Measurements from ENCODE around the gene PTPRN2. TPM values are rescaled to one million over a fixed set of nuclear protein-coding genes. Genes with fewer than 3 reads are reported as not detected.

Gene PTPRN2
- total RNA-seq, 1 donor from 2014 or later, result 2.4 TPM

DNA sequence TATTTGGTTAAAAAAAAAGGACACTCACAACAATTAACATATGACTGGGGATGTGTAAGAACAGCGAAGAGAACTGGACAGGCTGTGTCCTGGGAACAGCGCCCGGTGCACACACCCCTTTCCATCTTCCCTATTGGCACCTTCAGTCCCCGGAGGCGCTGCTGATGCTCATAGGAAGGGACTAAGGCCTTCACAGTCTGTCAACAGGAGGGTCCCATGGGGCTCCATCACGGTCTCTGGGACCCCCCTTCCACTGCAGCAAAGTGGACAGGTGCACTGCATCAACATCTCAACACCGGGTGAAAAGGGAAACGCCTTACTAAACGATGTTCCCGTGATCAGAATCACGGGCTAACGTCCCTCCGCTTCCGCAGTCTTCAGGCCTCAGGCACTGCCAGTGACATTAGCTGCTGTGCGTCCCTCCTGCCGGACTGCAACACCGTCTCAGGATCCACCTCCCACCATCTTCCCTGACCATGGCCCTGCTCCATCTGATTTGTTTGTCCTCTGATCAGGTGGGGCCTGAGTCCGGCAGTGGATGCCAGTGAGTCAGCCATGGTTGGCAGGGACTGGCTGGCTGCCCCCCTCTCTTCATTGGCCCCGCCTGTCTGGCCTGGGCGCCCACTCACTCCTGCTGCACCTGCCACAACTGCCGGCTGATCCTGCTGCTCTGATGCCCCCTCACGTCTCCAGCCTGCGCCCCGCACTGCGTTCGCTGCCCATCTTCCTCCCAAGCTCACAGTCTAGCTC lies 636.1 kb downstream of the PTPRN2 start:
- Histone ChIP-seq H3K36me3 (ENCODE audit: control insufficient read depth, insufficient read depth, low read length) (no peaks in the 10 kb centered on the region), H3K4me3 (ENCODE audit: low read depth, low read length) (no peak overlapping the region), H3K27me3 (ENCODE audit: control insufficient read depth, insufficient read depth, low read length) (no peaks in the 10 kb centered on the region)
- DNase-seq (ENCODE audit: low read depth), result no peak
- TF ChIP-seq, protein P1, sequence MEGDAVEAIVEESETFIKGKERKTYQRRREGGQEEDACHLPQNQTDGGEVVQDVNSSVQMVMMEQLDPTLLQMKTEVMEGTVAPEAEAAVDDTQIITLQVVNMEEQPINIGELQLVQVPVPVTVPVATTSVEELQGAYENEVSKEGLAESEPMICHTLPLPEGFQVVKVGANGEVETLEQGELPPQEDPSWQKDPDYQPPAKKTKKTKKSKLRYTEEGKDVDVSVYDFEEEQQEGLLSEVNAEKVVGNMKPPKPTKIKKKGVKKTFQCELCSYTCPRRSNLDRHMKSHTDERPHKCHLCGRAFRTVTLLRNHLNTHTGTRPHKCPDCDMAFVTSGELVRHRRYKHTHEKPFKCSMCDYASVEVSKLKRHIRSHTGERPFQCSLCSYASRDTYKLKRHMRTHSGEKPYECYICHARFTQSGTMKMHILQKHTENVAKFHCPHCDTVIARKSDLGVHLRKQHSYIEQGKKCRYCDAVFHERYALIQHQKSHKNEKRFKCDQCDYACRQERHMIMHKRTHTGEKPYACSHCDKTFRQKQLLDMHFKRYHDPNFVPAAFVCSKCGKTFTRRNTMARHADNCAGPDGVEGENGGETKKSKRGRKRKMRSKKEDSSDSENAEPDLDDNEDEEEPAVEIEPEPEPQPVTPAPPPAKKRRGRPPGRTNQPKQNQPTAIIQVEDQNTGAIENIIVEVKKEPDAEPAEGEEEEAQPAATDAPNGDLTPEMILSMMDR (IDR thresholded peaks at IDR 0.05; ENCODE audit: insufficient read depth, low read length, poor library complexity, severe bottlenecking), result no peak

DNA sequence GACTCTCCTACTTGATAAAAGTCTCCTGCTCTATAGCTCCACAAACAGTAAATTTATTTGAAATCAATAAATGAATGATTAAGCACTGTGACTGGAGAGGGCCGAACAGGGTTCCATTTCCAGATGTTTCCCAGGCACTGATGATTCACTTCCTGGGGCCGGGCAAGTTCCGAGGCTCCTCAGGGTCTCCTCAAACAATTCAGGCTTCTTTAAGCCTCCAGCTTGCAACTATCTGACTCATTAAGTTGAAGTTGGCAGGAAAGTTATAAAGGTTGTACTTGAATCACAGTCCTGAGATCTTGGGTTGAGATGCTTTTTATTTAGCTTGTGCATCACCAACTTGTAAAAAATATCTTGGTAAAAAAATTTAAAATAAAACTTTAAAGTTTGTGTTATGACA lies 637.9 kb downstream of the PTPRN2 start:
- no peaks in the 10 kb centered on the region for H3K36me3 ChIP-seq (ENCODE audit: control insufficient read depth, insufficient read depth, low read length)
- H3K4me3 ChIP-seq (ENCODE audit: low read depth, low read length), result no peak overlapping the region
- H3K27me3 ChIP-seq (ENCODE audit: control insufficient read depth, insufficient read depth, low read length), result no peaks in the 10 kb centered on the region
- TF ChIP-seq, protein P1 (IDR thresholded peaks at IDR 0.05; ENCODE audit: insufficient read depth, low read length, poor library complexity, severe bottlenecking), result no peak
- DNase-seq (ENCODE audit: low read depth), result no peak

DNA sequence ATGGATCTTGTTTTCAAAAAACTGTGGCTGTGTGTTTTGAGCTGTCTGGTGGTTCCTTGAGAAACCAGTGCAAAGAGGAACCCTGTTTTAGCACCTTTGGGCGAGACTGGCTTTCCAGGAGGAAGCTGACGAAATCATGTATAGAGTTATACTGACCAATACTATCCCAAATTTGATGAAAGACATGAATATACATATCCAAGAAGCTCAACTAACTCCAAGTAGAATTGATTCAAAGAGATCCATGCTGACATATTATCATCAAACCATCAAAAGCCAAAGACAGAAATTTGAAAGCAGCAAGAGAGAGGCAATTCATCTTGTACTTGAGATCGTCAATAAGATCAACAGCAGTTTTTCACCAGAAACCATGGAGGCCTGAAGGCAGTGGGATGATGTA lies 640.1 kb downstream of the PTPRN2 start:
- no peak for DNase-seq (ENCODE audit: low read depth)
- no peak overlapping the region for H3K4me3 ChIP-seq (ENCODE audit: low read depth, low read length)
- TF ChIP-seq, protein P1 (IDR thresholded peaks at IDR 0.05; ENCODE audit: insufficient read depth, low read length, poor library complexity, severe bottlenecking), result no peak
- no peaks in the 10 kb centered on the region for H3K27me3 ChIP-seq (ENCODE audit: control insufficient read depth, insufficient read depth, low read length)
- no peaks in the 10 kb centered on the region for H3K36me3 ChIP-seq (ENCODE audit: control insufficient read depth, insufficient read depth, low read length)

DNA sequence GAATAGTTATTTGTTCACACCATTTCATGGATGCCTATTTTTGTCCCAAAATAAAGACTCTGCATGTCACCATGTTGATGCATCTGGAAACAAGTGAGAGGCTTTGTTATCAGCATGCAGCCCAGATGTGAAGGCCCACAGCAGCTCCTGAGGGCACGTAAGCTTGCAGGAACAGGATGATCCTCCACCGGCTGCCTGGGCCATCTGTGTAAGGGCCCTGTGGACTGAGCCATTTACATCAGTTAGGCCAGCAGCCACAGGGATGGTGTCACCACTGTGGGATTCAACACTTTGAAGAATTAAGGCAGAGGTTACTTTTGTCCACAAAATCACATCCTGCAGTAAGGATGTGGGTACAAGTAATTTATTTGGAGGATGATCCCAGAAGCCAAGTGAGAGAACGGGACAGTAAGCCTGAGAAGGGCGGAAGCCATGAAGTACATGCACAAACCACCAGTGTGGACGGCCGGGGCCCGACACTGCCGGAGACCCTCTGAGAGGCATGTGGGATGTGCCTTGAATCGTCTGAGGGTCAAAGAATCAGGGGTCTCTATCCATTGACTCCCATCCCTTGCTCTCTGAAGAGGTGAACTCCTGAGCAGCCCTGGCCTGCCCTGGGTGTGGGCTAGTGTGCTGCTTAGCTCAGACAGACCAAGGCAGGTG lies 641.1 kb downstream of the PTPRN2 start:
- Histone ChIP-seq H3K27me3 (ENCODE audit: control insufficient read depth, insufficient read depth, low read length) (no peaks in the 10 kb centered on the region), H3K36me3 (ENCODE audit: control insufficient read depth, insufficient read depth, low read length) (no peaks in the 10 kb centered on the region), H3K4me3 (ENCODE audit: low read depth, low read length) (no peak overlapping the region)
- no peak for DNase-seq (ENCODE audit: low read depth)
- TF ChIP-seq, protein P1 (IDR thresholded peaks at IDR 0.05; ENCODE audit: insufficient read depth, low read length, poor library complexity, severe bottlenecking), result no peak

DNA sequence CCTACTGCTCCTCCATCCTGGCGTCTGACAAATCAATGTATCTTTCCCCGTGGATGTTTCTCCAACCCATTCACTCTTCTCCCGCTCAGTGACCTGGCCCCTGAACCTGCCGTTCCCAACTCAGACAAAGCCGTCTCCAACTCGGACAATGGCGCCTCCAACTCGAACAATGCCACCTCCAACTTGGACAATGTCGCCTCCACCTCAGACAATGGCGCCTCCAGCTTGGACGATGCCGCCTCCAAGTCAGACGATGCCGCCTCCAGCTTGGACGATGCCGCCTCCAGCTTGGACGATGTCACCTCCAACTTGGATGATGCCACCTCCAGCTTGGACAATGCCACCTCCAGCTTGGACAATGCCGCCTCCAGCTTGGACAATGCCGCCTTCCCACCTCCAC lies 642.2 kb downstream of the PTPRN2 start:
- Histone ChIP-seq H3K27me3 (ENCODE audit: control insufficient read depth, insufficient read depth, low read length) (no peaks in the 10 kb centered on the region), H3K4me3 (ENCODE audit: low read depth, low read length) (no peak overlapping the region), H3K36me3 (ENCODE audit: control insufficient read depth, insufficient read depth, low read length) (no peaks in the 10 kb centered on the region)
- TF ChIP-seq, protein P1 (IDR thresholded peaks at IDR 0.05; ENCODE audit: insufficient read depth, low read length, poor library complexity, severe bottlenecking), result no peak
- DNase-seq (ENCODE audit: low read depth), result no peak

Data from kidney epithelial cell (primary cell).